H1 (cell line): Measurements from ENCODE around the gene C8B. TPM values are rescaled to one million over a fixed set of nuclear protein-coding genes. Genes with fewer than 3 reads are reported as not detected.

Experiments
- CTCF ChIA-PET: fragments of 300-600 bp; sonication (Branson Sonifier 250); formaldehyde crosslinking; loops from one replicate; lab custom pipeline; 2021; ENCODE audit not compliant: partially characterized antibody; lab: Charles Lee
- POLR2A ChIA-PET: fragments of 300-600 bp; sonication (Branson Sonifier 250); formaldehyde crosslinking; loops from one replicate; lab custom pipeline; 2021; ENCODE audit warnings: inconsistent platforms; ENCODE audit not compliant: partially characterized antibody; lab: Charles Lee
- DNase-seq, 2 experiments: peaks; one replicate each; pipeline versions ENCODE4 v3.0.0 to v3.0.0-alpha.2; 2010 to 2022; ENCODE audit warnings: low spot score in 2 of 2, low read depth in 1 of 2, mixed read lengths in 1 of 2
- FAIRE-seq: peaks from 2 replicates; lab custom pipeline; 2011; peaks lifted over from hg19 to GRCh38; lab: Jason Lieb, UNC
- H2AFZ ChIP-seq: 2 replicates; pipeline ENCODE4 v1.8.1; 2012; ENCODE audit warnings: low read length, inconsistent platforms
- H2AK5ac ChIP-seq: 2 replicates; pipeline ENCODE4 v1.6.1; 2013; ENCODE audit warnings: low read depth, low read length
- H2BK120ac ChIP-seq: replicated peaks from 2 replicates; pipeline ENCODE3; 2013; ENCODE audit warnings: low read depth, low read length, inconsistent platforms
- H2BK12ac ChIP-seq: 2 replicates; pipeline ENCODE4 v1.6.1; 2013; ENCODE audit warnings: low read depth, low read length
- H2BK15ac ChIP-seq: 2 replicates; pipeline ENCODE4 v1.6.1; 2013; ENCODE audit warnings: low read length
- H2BK20ac ChIP-seq: 2 replicates; pipeline ENCODE4 v1.6.1; 2013; ENCODE audit warnings: low read length
- H2BK5ac ChIP-seq: 2 replicates; pipeline ENCODE4 v1.6.1; 2013; ENCODE audit warnings: low read depth, low read length
- H3K14ac ChIP-seq: 2 replicates; pipeline ENCODE4 v1.6.1; 2013; ENCODE audit warnings: inconsistent platforms; ENCODE audit not compliant: insufficient read length
- H3K18ac ChIP-seq: 2 replicates; pipeline ENCODE4 v1.6.1; 2013; ENCODE audit warnings: low read length; ENCODE audit errors: extremely low read depth
- H3K23ac ChIP-seq: 2 replicates; pipeline ENCODE4 v1.6.1; 2013; ENCODE audit warnings: inconsistent platforms; ENCODE audit not compliant: insufficient read length
- H3K23me2 ChIP-seq: 2 replicates; pipeline ENCODE4 v1.6.1; 2013; ENCODE audit warnings: low read depth, low read length
- H3K27ac ChIP-seq: 2 replicates; pipeline ENCODE4 v1.6.1; 2011; ENCODE audit warnings: low read depth, low read length, inconsistent platforms
- H3K27me3 ChIP-seq, 4 experiments: replicated peaks in 1 of 4; 1 replicate in 1 of 4; 2 replicates in 3 of 4; pipeline versions ENCODE4 v1.6.1 to v1.8.1; 2011 to 2013; ENCODE audit warnings: low read length in 3 of 4, mild to moderate bottlenecking in 3 of 4, inconsistent platforms in 2 of 4, mixed read lengths in 2 of 4, moderate library complexity in 1 of 4; ENCODE audit not compliant: control insufficient read depth in 3 of 4, insufficient read depth in 3 of 4; ENCODE audit errors: extremely low read depth in 1 of 4
- H3K36me3 ChIP-seq, 4 experiments: 2 replicates each; pipeline versions ENCODE4 v1.6.1 to v1.8.1; 2011 to 2013; ENCODE audit warnings: mild to moderate bottlenecking in 4 of 4, low read length in 3 of 4, moderate library complexity in 2 of 4, control low read depth in 1 of 4, inconsistent platforms in 1 of 4; ENCODE audit not compliant: insufficient read depth in 4 of 4, control insufficient read depth in 2 of 4
- H3K4ac ChIP-seq: replicated peaks from 2 replicates; pipeline ENCODE3; 2013; ENCODE audit warnings: low read length, low read depth, mixed read lengths, inconsistent platforms; ENCODE audit not compliant: insufficient read length
- H3K4me1 ChIP-seq, 4 experiments: replicated peaks in 1 of 4; 1 replicate in 1 of 4; 2 replicates in 3 of 4; pipeline versions ENCODE4 v1.6.1 to v1.8.1; 2011 to 2013; ENCODE audit warnings: low read length in 3 of 4, inconsistent platforms in 2 of 4, mixed read lengths in 1 of 4; ENCODE audit not compliant: insufficient read depth in 4 of 4, control insufficient read depth in 3 of 4
- H3K4me2 ChIP-seq, 2 experiments: 2 replicates each; pipeline versions ENCODE4 v1.6.1 to v1.8.1; 2011 to 2013; ENCODE audit warnings: low read depth in 2 of 2, low read length in 2 of 2, control low read depth in 1 of 2, inconsistent platforms in 1 of 2, mild to moderate bottlenecking in 1 of 2; ENCODE audit not compliant: insufficient read depth in 1 of 2
- H3K4me3 ChIP-seq, 4 experiments: fragments of 200-600, 300-600 bp in 1 of 4; sonication (generic), shearing (Covaris generic), sonication (Bioruptor Twin) in 1 of 4; 2 replicates each; pipeline versions ENCODE4 v1.5.1 to v1.8.1; 2011 to 2016; ENCODE audit warnings: low read length in 4 of 4, low read depth in 3 of 4, control low read depth in 2 of 4, inconsistent platforms in 2 of 4, mild to moderate bottlenecking in 2 of 4, mixed read lengths in 1 of 4, moderate library complexity in 1 of 4; ENCODE audit not compliant: insufficient read depth in 2 of 4; ENCODE audit errors: extremely low read depth in 1 of 4
- H3K56ac ChIP-seq: replicated peaks from 2 replicates; pipeline ENCODE3; 2013; ENCODE audit warnings: low read depth, mild to moderate bottlenecking, mixed read lengths, low read length, inconsistent platforms; ENCODE audit not compliant: insufficient read length
- H3K79me1 ChIP-seq: 2 replicates; pipeline ENCODE4 v1.6.1; 2013; ENCODE audit warnings: low read depth, low read length, control low read depth
- H3K79me2 ChIP-seq, 2 experiments: 2 replicates each; pipeline versions ENCODE4 v1.6.1 to v1.8.1; 2012 to 2013; ENCODE audit warnings: low read length in 2 of 2, mild to moderate bottlenecking in 2 of 2, inconsistent platforms in 1 of 2; ENCODE audit not compliant: insufficient read depth in 2 of 2, control insufficient read depth in 1 of 2
- H3K9ac ChIP-seq, 4 experiments: replicated peaks in 1 of 4; 1 replicate in 1 of 4; 2 replicates in 3 of 4; pipeline versions ENCODE4 v1.6.1 to v1.8.1; 2011 to 2013; ENCODE audit warnings: low read depth in 3 of 4, low read length in 3 of 4, control low read depth in 2 of 4, mild to moderate bottlenecking in 2 of 4, moderate library complexity in 2 of 4, inconsistent platforms in 1 of 4; ENCODE audit errors: extremely low read depth in 1 of 4
- H3K9me3 ChIP-seq, 2 experiments: 2 replicates each; pipeline versions ENCODE4 v1.6.1 to v1.8.1; 2012 to 2013; ENCODE audit warnings: mild to moderate bottlenecking in 2 of 2, moderate library complexity in 2 of 2, control low read depth in 1 of 2, inconsistent platforms in 1 of 2, low read depth in 1 of 2, low read length in 1 of 2, mixed read lengths in 1 of 2; ENCODE audit not compliant: insufficient read depth in 2 of 2
- H4K20me1 ChIP-seq, 2 experiments: replicated peaks in 1 of 2; 2 replicates each; pipeline versions ENCODE3 to v1.8.1; 2011 to 2013; ENCODE audit warnings: inconsistent platforms in 2 of 2, low read length in 2 of 2, mild to moderate bottlenecking in 1 of 2; ENCODE audit not compliant: insufficient read depth in 2 of 2, control insufficient read depth in 1 of 2
- H4K5ac ChIP-seq: 2 replicates; pipeline ENCODE4 v1.6.1; 2013; ENCODE audit warnings: low read length, low read depth, mixed read lengths, inconsistent platforms; ENCODE audit not compliant: insufficient read length
- H4K8ac ChIP-seq: 2 replicates; pipeline ENCODE4 v1.8.0; 2013; ENCODE audit warnings: mild to moderate bottlenecking, moderate library complexity, low read length, inconsistent platforms; ENCODE audit not compliant: insufficient read depth; ENCODE audit errors: extremely low read depth
- H4K91ac ChIP-seq: replicated peaks from 2 replicates; pipeline ENCODE3; 2013; ENCODE audit warnings: low read length, mixed read lengths, inconsistent platforms; ENCODE audit not compliant: insufficient read length
- BACH1 ChIP-seq: IDR thresholded peaks from 2 replicates; pipeline ENCODE4 v1.6.1; 2012; ENCODE audit warnings: low read length, improper control_type of control experiment
- CBX5 ChIP-seq: fragments of 300-800, 300-1000 bp; sonication (generic); IDR thresholded peaks from 2 replicates; pipeline ENCODE4 v1.7.1; 2016; ENCODE audit warnings: antibody characterized with exemption, low read length, low read depth
- CBX8 ChIP-seq: fragments of 300-800, 300-1000 bp; sonication (generic); IDR thresholded peaks from 2 replicates; pipeline ENCODE4 v1.7.1; 2016; ENCODE audit warnings: low read depth, low read length, borderline replicate concordance
- CHD2 ChIP-seq: IDR thresholded peaks from 2 replicates; pipeline ENCODE4 v1.6.1; 2012; ENCODE audit warnings: low read length, improper control_type of control experiment
- EGR1 ChIP-seq: IDR thresholded peaks from 2 replicates; pipeline ENCODE4 v1.6.1; 2011; ENCODE audit warnings: low read depth, low read length, borderline replicate concordance
- EZH2 ChIP-seq: fragments of 200-600 bp; sonication (generic); IDR thresholded peaks from 2 replicates; pipeline ENCODE4 v1.7.1; 2012; ENCODE audit warnings: low read depth, mild to moderate bottlenecking, moderate library complexity, low read length, inconsistent platforms; ENCODE audit not compliant: severe bottlenecking
- KDM4A ChIP-seq: IDR thresholded peaks from one replicate; pipeline ENCODE4 v1.7.1; 2012; ENCODE audit warnings: low read depth, mild to moderate bottlenecking, moderate library complexity, low read length, inconsistent platforms; ENCODE audit not compliant: severe bottlenecking
- KDM5A ChIP-seq: fragments of 200-600 bp; IDR thresholded peaks from 2 replicates; pipeline ENCODE4 v1.7.1; 2012; ENCODE audit warnings: mild to moderate bottlenecking, low read length, inconsistent platforms, mixed read lengths
- MAFK ChIP-seq: IDR thresholded peaks from 2 replicates; pipeline ENCODE4 v1.6.1; 2012; ENCODE audit warnings: low read depth, mild to moderate bottlenecking, improper control_type of control experiment, low read length
- PHF8 ChIP-seq: fragments of 200-600 bp; sonication (generic); conservative IDR thresholded peaks from 2 replicates; pipeline ENCODE4 v1.7.1; 2012; ENCODE audit warnings: low read depth, mild to moderate bottlenecking, inconsistent platforms, low read length, moderate library complexity
- SIRT6 ChIP-seq: IDR thresholded peaks from one replicate; pipeline ENCODE4 v1.7.1; 2012; ENCODE audit warnings: low read length, inconsistent platforms
- TBP ChIP-seq: IDR thresholded peaks from 2 replicates; pipeline ENCODE4 v1.6.1; 2011; ENCODE audit warnings: low read depth, low read length, improper control_type of control experiment
- YY1 ChIP-seq: IDR thresholded peaks from 2 replicates; pipeline ENCODE4 v1.6.1; 2011; ENCODE audit warnings: low read depth, mild to moderate bottlenecking, low read length
- WGBS, 2 experiments: shearing (Covaris generic) in 1 of 2; methylation state at CpG; one replicate each; pipeline versions ENCODE4 v1.1.6 to v1.1.7; 2013 to 2015; ENCODE audit warnings: low lambda C conversion rate in 2 of 2, mixed read lengths in 2 of 2, inconsistent platforms in 1 of 2, low coverage in 1 of 2, missing lambda C conversion rate in 1 of 2; ENCODE audit not compliant: insufficient replicate concordance in 2 of 2, insufficient coverage in 1 of 2, insufficient read length in 1 of 2; ENCODE audit errors: extremely low coverage in 1 of 2, missing lambda C conversion rate in 1 of 2; 5-methylcytosine and 5-hydroxymethylcytosine counted together
- polyA plus RNA-seq, 7 experiments: library from polyadenylated mRNA; depleted of rRNA in 3 of 7; stranded (reverse) in 5 of 7; unstranded in 2 of 7; fragments of >200 nt in 5 of 7; fragments of 200-250 nt in 2 of 7; gene quantifications; 1 replicate in 5 of 7; 2 replicates in 1 of 7; 4 replicates in 1 of 7; pipeline versions ENCODE4 v1.2.1 to v1.2.3, GENCODE V29; 2011 to 2013; ENCODE audit warnings: missing spikeins in 2 of 7, mixed read lengths in 2 of 7
- total RNA-seq: library from RNA; stranded (reverse); fragmentation: NEBNext Ultra II Directional; extraction: Animal tissue kit (Norgen Biotek cat#: 25700); gene quantifications from 2 replicates; pipeline ENCODE4 v1.2.1, GENCODE V29; 2021
- TF ChIP-seq, protein P1 (sequence below): IDR thresholded peaks from 2 replicates; pipeline ENCODE4 v1.6.1; 2012; ENCODE audit warnings: inconsistent platforms

Gene C8B
- total and polyA plus RNA-seq, 2 of the 8 experiments (the other 6 are each of a cell fraction or from before 2014, with no cell fraction given) = not detected

DNA sequence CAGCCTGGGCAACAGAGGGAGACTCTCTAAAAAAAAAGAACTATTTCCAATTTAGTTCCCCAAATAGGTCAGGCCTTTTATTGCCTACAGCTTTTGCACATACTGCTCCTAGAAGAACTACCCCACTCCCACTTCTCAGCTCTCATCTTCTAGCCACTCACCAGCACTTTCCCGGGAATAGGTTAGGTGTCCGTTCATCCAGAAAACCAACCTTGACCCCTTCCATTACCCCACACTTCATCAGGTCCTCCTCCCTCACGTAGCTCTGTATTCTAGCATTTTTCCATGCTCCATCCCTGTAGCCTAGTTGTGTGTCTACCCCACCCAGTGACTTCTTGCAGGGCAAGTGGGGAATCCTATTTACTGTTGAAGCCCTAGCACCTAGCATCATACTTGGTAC, 42.6 kb downstream of the C8B start:
- Histone ChIP-seq H3K4me2 (no peak overlapping the region), H3K14ac (no peak overlapping the region), H2AK5ac (no peak overlapping the region), H3K79me2 (no peaks in the 10 kb centered on the region), H3K23me2 (0 out of 2 replicates have a peak, but pooled peaks cover 2% of the 10 kb centered on the region), H2AFZ (no peak overlapping the region), H3K27me3 (no peaks in the 10 kb centered on the region), H3K79me1 (no peaks in the 10 kb centered on the region), H3K56ac (no peak overlapping the region), H3K4me1 (peaks cover 0 to 7% (median 2%) of the 10 kb centered on the region in 4 experiments; a peak in 2 of 7 replicates), H4K8ac (no peak overlapping the region), H3K9ac (no peak overlapping the region), H2BK12ac (no peak overlapping the region), H3K18ac (no peak overlapping the region), H4K91ac (no peak overlapping the region), H4K20me1 (no peaks in the 10 kb centered on the region), H2BK5ac (no peak overlapping the region), H4K5ac (no peak overlapping the region), H3K4me3 (no peak overlapping the region), H3K27ac (no peak overlapping the region), H3K23ac (no peak overlapping the region), H2BK20ac (no peak overlapping the region), H3K4ac (no peak overlapping the region), H2BK120ac (no peak overlapping the region), H2BK15ac (no peak overlapping the region), H3K9me3 (no peaks in the 10 kb centered on the region), H3K36me3 (no peaks in the 10 kb centered on the region)
- no peak for FAIRE-seq
- 31% methylated on average over 3 of the region's 3 CpGs; no CpG with 5 or more reads in 1 of the 2 experiments for WGBS, 2 experiments
- CTCF ChIA-PET = interaction anchor here (0.6 to 0.7 kb wide), 2 partner anchors 521 to 1024 kb away, joined by 3 to 4 read pairs; no protein-coding TSS in a partner anchor
- no peak for DNase-seq
- POLR2A ChIA-PET = no interaction called here
- TF ChIP-seq YY1 (no peak), BACH1 (no peak), CBX8 (no peak), EGR1 (no peak), CBX5 (no peak), MAFK (no peak), KDM4A (no peak), KDM5A (no peak), CHD2 (no peak), EZH2 (no peak), SIRT6 (no peak), TBP (no peak), PHF8 (no peak)
- TF ChIP-seq, protein P1, sequence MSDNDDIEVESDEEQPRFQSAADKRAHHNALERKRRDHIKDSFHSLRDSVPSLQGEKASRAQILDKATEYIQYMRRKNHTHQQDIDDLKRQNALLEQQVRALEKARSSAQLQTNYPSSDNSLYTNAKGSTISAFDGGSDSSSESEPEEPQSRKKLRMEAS = no peak
